ENCODE data around the gene HNF4A. TPM values are rescaled to one million over a fixed set of nuclear protein-coding genes. Genes with fewer than 3 reads are reported as not detected.
A peak's percentile ranks its signal among the peaks of the same experiment; 100 is the strongest.

The HNF4A gene
- total and polyA plus RNA-seq, 2 of the 13 experiments (the other 11 are each of a cell fraction or from before 2014, with no cell fraction given), result 80.9 to 169 TPM

DNA sequence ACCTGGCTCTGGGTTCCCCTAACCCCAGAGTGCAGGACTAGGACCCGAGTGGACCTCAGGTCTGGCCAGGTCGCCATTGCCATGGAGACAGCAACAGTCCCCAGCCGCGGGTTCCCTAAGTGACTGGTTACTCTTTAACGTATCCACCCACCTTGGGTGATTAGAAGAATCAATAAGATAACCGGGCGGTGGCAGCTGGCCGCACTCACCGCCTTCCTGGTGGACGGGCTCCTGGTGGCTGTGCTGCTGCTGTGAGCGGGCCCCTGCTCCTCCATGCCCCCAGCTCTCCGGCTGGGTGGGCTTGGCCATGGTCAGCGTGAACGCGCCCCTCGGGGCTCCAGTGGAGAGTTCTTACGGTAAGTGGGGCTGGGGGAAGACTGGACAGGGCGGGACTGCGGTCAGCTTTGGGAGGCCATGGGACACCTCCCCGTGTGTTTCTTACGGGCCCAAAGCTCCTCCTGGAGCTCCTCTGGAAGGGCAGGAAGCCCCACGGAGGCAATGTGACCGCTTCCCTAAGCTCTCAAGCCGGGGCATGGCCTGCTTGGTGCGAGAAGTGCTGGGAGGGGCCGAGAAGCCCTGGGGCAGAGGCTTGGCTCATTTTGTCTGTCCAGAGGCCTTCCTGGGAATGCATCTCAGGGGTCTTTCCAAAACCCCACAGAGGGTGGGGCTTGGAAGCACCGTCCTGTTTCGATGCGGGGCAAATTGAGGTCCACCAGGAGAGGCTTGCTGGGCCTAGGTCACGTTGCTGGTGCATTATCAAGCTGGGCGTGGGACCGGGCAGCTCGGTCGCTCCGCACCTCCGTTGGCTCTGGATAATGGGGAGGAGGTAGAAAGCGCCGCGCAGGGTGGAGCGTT, at the start of gene HNF4A (continued):
- TF ChIP-seq ARNTL (CRISPR knock-in tag; IDR thresholded peaks at IDR 0.05), result peak; percentile 85
- no peak for TF ChIP-seq SP140L (CRISPR knock-in tag; IDR thresholded peaks at IDR 0.05; ENCODE audit: borderline replicate concordance)
- no peak for TF ChIP-seq TIGD3 (CRISPR knock-in tag; IDR thresholded peaks at IDR 0.05; ENCODE audit: borderline replicate concordance)
- TF ChIP-seq ZNF350 (CRISPR knock-in tag; IDR thresholded peaks at IDR 0.05; ENCODE audit: borderline replicate concordance, low read depth), result peak; percentile 96
- TF ChIP-seq, protein P1, sequence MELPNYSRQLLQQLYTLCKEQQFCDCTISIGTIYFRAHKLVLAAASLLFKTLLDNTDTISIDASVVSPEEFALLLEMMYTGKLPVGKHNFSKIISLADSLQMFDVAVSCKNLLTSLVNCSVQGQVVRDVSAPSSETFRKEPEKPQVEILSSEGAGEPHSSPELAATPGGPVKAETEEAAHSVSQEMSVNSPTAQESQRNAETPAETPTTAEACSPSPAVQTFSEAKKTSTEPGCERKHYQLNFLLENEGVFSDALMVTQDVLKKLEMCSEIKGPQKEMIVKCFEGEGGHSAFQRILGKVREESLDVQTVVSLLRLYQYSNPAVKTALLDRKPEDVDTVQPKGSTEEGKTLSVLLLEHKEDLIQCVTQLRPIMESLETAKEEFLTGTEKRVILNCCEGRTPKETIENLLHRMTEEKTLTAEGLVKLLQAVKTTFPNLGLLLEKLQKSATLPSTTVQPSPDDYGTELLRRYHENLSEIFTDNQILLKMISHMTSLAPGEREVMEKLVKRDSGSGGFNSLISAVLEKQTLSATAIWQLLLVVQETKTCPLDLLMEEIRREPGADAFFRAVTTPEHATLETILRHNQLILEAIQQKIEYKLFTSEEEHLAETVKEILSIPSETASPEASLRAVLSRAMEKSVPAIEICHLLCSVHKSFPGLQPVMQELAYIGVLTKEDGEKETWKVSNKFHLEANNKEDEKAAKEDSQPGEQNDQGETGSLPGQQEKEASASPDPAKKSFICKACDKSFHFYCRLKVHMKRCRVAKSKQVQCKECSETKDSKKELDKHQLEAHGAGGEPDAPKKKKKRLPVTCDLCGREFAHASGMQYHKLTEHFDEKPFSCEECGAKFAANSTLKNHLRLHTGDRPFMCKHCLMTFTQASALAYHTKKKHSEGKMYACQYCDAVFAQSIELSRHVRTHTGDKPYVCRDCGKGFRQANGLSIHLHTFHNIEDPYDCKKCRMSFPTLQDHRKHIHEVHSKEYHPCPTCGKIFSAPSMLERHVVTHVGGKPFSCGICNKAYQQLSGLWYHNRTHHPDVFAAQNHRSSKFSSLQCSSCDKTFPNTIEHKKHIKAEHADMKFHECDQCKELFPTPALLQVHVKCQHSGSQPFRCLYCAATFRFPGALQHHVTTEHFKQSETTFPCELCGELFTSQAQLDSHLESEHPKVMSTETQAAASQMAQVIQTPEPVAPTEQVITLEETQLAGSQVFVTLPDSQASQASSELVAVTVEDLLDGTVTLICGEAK (IDR thresholded peaks at IDR 0.05), result no peak
- TF ChIP-seq, protein P1 (CRISPR knock-in tag; IDR thresholded peaks at IDR 0.05), result peak; percentile 53
- TF ChIP-seq ZBTB21 (CRISPR knock-in tag; IDR thresholded peaks at IDR 0.05), result peak; percentile 43
- TF ChIP-seq, protein P2, sequence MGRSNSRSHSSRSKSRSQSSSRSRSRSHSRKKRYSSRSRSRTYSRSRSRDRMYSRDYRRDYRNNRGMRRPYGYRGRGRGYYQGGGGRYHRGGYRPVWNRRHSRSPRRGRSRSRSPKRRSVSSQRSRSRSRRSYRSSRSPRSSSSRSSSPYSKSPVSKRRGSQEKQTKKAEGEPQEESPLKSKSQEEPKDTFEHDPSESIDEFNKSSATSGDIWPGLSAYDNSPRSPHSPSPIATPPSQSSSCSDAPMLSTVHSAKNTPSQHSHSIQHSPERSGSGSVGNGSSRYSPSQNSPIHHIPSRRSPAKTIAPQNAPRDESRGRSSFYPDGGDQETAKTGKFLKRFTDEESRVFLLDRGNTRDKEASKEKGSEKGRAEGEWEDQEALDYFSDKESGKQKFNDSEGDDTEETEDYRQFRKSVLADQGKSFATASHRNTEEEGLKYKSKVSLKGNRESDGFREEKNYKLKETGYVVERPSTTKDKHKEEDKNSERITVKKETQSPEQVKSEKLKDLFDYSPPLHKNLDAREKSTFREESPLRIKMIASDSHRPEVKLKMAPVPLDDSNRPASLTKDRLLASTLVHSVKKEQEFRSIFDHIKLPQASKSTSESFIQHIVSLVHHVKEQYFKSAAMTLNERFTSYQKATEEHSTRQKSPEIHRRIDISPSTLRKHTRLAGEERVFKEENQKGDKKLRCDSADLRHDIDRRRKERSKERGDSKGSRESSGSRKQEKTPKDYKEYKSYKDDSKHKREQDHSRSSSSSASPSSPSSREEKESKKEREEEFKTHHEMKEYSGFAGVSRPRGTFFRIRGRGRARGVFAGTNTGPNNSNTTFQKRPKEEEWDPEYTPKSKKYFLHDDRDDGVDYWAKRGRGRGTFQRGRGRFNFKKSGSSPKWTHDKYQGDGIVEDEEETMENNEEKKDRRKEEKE (IDR thresholded peaks at IDR 0.05), result no peak
- no peak for TF ChIP-seq EHMT2 (IDR thresholded peaks at IDR 0.05; ENCODE audit: borderline replicate concordance, low read depth, low read length)
- no peak; the same call in 1 of the 2 replicates for TF ChIP-seq CERS6 (CRISPR knock-in tag; IDR thresholded peaks at IDR 0.05)
- TF ChIP-seq TEAD2 (CRISPR knock-in tag; IDR thresholded peaks at IDR 0.05), result no peak
- TF ChIP-seq KLF15 (CRISPR knock-in tag; IDR thresholded peaks at IDR 0.05; ENCODE audit: borderline replicate concordance), result peak; percentile 87; the same call in 1 of the 2 replicates
- peak; percentile 95 for TF ChIP-seq ZNF232 (CRISPR knock-in tag; IDR thresholded peaks at IDR 0.05; ENCODE audit: borderline replicate concordance)
